IPS DF 6.9 (cell line): ENCODE data around the gene SPANXN1.
"Not testable (repeated sequence)": the region's sequence is repeated elsewhere in the genome, so short reads cannot be mapped to it uniquely, and the experiment has no call there.

Experiments
- DNase-seq: peaks from one replicate; pipeline ENCODE4 v3.0.0-alpha.2; 2013; ENCODE audit warnings: low read depth, low spot score
- H3K27ac ChIP-seq: one replicate; pipeline ENCODE4 v1.5.1; 2013; ENCODE audit warnings: low read length, control low read depth
- H3K27me3 ChIP-seq: 2 replicates; pipeline ENCODE4 v1.6.1; 2013; ENCODE audit warnings: mild to moderate bottlenecking, low read length; ENCODE audit not compliant: control insufficient read depth, insufficient read depth
- H3K36me3 ChIP-seq: 2 replicates; pipeline ENCODE4 v1.6.1; 2013; ENCODE audit warnings: low read length; ENCODE audit not compliant: control insufficient read depth, insufficient read depth
- H3K4me1 ChIP-seq: 2 replicates; pipeline ENCODE4 v1.6.1; 2013; ENCODE audit warnings: low read length; ENCODE audit not compliant: control insufficient read depth, insufficient read depth
- H3K4me3 ChIP-seq: 2 replicates; pipeline ENCODE4 v1.5.1; 2013; ENCODE audit warnings: mild to moderate bottlenecking, low read length
- H3K9me3 ChIP-seq: 2 replicates; pipeline ENCODE4 v1.6.1; 2013; ENCODE audit warnings: low read length, inconsistent platforms; ENCODE audit not compliant: control insufficient read depth, insufficient read depth
- WGBS: extraction: QIAGEN DNeasy Blood & Tissue Kit; methylation state at CpG from one replicate; pipeline ENCODE4 v1.1.7; 2013; ENCODE audit warnings: mixed read lengths, missing lambda C conversion rate; ENCODE audit not compliant: insufficient read length, insufficient coverage; 5-methylcytosine and 5-hydroxymethylcytosine counted together

The SPANXN1 gene, protein sequence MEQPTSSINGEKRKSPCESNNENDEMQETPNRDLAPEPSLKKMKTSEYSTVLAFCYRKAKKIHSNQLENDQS

DNA sequence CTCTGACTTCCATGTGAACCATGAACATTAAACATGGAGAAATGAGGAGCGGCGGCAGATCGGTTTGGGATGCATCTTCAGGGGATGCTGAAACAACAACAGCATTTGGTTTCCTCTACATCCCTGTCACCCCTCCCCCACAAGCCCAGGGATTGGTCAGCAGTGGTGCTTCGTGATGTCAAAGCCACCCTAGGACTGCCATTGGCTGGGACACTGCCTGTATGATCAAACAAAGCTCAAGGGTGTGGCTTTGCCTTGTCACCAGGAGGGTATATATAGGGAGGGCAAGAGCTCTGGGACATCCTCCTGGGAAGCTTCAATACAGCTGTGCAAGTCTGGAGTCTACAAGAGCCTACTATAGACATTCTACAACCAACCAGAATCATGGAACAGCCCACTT lies at the start of gene SPANXN1:
Gene SPANXN1, plus strand, starts transcription at position 301 of the 400 bp plus-strand sequence. Its CDS starts 84 bp downstream, at position 385.
- not testable (repeated sequence) for H3K27ac ChIP-seq, DNase-seq, H3K4me3 ChIP-seq, H3K27me3 ChIP-seq, H3K36me3 ChIP-seq, H3K4me1 ChIP-seq, H3K9me3 ChIP-seq
- WGBS: no CpG with 5 or more reads among the region's 4 CpGs

DNA sequence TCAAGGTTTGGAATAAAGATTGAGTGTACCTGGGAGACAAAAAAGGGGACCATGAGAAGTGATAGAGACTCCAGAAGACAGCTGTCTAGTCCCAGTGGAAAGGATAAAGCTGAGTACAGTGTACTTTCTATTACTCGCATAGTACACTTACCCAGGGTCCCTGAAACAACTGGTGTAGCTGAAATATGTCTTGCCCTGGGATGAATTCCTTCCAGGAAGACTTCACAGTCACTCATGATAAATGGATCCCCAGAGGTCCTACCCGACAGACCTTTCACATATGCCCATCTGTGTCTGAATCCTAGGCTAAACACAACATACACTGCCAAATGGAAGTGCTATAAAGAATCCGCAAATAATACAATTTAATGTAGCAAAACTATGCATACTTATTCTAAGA lies 48.2 kb upstream of the SPANXN1 start:
- no peak overlapping the region for H3K4me3 ChIP-seq
- no peaks in the 10 kb centered on the region for H3K36me3 ChIP-seq
- H3K27me3 ChIP-seq: no peaks in the 10 kb centered on the region
- WGBS: no CpG with 5 or more reads among the region's 3 CpGs
- no peaks in the 10 kb centered on the region for H3K9me3 ChIP-seq
- H3K27ac ChIP-seq: no peak overlapping the region
- DNase-seq: no peak
- H3K4me1 ChIP-seq: no peaks in the 10 kb centered on the region

DNA sequence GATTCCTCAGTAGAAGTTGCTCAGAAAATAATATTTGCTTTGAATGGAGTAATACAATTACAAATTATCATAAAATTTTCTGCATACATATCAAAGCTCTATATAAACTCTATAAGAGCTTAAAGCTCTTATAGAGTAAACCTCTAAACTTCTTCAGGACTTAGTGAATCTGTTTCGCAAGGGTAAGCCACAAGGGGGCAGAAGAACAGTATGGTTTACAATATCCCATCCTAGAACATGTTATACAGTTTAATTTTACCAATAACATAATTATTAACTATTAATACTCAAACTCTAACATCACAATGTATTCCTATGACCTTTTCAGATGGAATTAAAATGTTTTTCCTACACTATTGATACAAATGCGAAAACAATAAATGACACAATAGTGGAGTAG lies 33.8 kb upstream of the SPANXN1 start:
- WGBS: no CpG with 5 or more reads among the region's 2 CpGs
- no peak for DNase-seq
- no peaks in the 10 kb centered on the region for H3K36me3 ChIP-seq
- no peaks in the 10 kb centered on the region for H3K27me3 ChIP-seq
- H3K27ac ChIP-seq: no peak overlapping the region
- no peaks in the 10 kb centered on the region for H3K9me3 ChIP-seq
- H3K4me3 ChIP-seq: no peak overlapping the region
- no peaks in the 10 kb centered on the region for H3K4me1 ChIP-seq

DNA sequence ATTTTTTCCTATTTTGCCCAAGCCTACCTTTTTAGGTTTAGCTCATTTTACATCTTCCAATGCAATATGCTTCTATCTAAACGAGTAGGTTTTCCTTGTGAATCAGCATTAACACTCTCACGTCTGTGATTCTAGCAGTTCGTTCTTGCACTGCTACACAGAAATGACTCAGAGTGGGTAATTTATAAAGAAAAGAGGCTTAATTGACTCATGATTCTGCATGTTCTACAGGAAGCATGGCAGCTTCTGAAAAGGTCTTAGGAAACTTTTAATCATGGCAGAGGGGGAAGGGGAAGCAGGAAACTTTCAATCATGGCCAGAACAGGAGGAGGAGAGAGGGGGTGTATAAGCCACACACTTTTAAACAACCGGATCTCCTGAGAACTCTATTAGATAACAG lies 44.9 kb downstream of the SPANXN1 start:
- no CpG with 5 or more reads among the region's 4 CpGs for WGBS
- DNase-seq: no peak
- Histone ChIP-seq H3K4me3 (no peak overlapping the region), H3K36me3 (no peaks in the 10 kb centered on the region), H3K27ac (no peak overlapping the region), H3K9me3 (no peaks in the 10 kb centered on the region; the same call in 1 of the 2 replicates), H3K27me3 (no peaks in the 10 kb centered on the region), H3K4me1 (no peaks in the 10 kb centered on the region)
